ENCODE data around the gene OR2T8. TPM values are rescaled to one million over a fixed set of nuclear protein-coding genes. Genes with fewer than 3 reads are reported as not detected.

Gene OR2T8
- total RNA-seq (2014; rRNA removed; shearing (Covaris generic); ENCODE audit: low replicate concordance): not detected in 2 replicates

- no peak within 1 kb of the TSS for H3K4me3 ChIP-seq (ENCODE audit: low read length)
- no peak within 1 kb of the TSS for H3K4me2 ChIP-seq (ENCODE audit: low read depth, low read length, poor library complexity, severe bottlenecking)
- DNase-seq: no peak
- no peak within 1 kb of the TSS for H3K9ac ChIP-seq (ENCODE audit: low read length)
- no peak within 1 kb of the TSS for H2AFZ ChIP-seq (ENCODE audit: low read length)
- no peaks in the 10 kb centered on the region for H3K27me3 ChIP-seq (ENCODE audit: low read length)
- no peaks in the 10 kb centered on the region for H3K4me1 ChIP-seq (ENCODE audit: low read length)
- no peaks in the 10 kb centered on the region for H3K36me3 ChIP-seq (ENCODE audit: insufficient read depth, low read length)
- H3K9me3 ChIP-seq (ENCODE audit: low read length): no peaks in the 10 kb centered on the region
- H3K27ac ChIP-seq (ENCODE audit: low read length): no peak within 1 kb of the TSS
- no peaks in the 10 kb centered on the region for H3K9me2 ChIP-seq (replicated peaks; ENCODE audit: insufficient read depth, low read length)
- no peaks in the 10 kb centered on the region for H3K79me2 ChIP-seq (ENCODE audit: low read length)
- no peaks in the 10 kb centered on the region for H4K20me1 ChIP-seq (ENCODE audit: insufficient read depth, low read depth, low read length)
Observed at GRCh38 chr1:247919952-247920351, at the start of gene OR2T8. OR2T8 (plus strand) TSS chr1:247920252; CDS start chr1:247921018, 766 bp downstream.

GRCh38 chr1:247883346-247883745 is 36.7 kb upstream of the OR2T8 start:
- no peaks in the 10 kb centered on the region for H3K9me3 ChIP-seq (ENCODE audit: low read length)
- H3K27me3 ChIP-seq (ENCODE audit: low read length): no peaks in the 10 kb centered on the region
- H3K27ac ChIP-seq (ENCODE audit: low read length): no peak overlapping the region
- H3K36me3 ChIP-seq (ENCODE audit: insufficient read depth, low read length): no peaks in the 10 kb centered on the region
- H3K4me2 ChIP-seq (ENCODE audit: low read depth, low read length, poor library complexity, severe bottlenecking): no peak overlapping the region
- H3K9me2 ChIP-seq (replicated peaks; ENCODE audit: insufficient read depth, low read length): no peaks in the 10 kb centered on the region
- H3K9ac ChIP-seq (ENCODE audit: low read length): no peak overlapping the region
- H3K4me1 ChIP-seq (ENCODE audit: low read length): no peaks in the 10 kb centered on the region
- H3K79me2 ChIP-seq (ENCODE audit: low read length): no peaks in the 10 kb centered on the region
- H4K20me1 ChIP-seq (ENCODE audit: insufficient read depth, low read depth, low read length): no peaks in the 10 kb centered on the region
- no peak overlapping the region for H3K4me3 ChIP-seq (ENCODE audit: low read length)
- no peak overlapping the region for H2AFZ ChIP-seq (ENCODE audit: low read length)
- DNase-seq: no peak

- no peak for DNase-seq
- no peaks in the 10 kb centered on the region for H3K9me3 ChIP-seq (ENCODE audit: low read length)
- H3K4me1 ChIP-seq (ENCODE audit: low read length): no peaks in the 10 kb centered on the region
- H3K36me3 ChIP-seq (ENCODE audit: insufficient read depth, low read length): no peaks in the 10 kb centered on the region
- no peak overlapping the region for H3K9ac ChIP-seq (ENCODE audit: low read length)
- no peak overlapping the region for H3K27ac ChIP-seq (ENCODE audit: low read length)
- no peak overlapping the region for H2AFZ ChIP-seq (ENCODE audit: low read length)
- no peak overlapping the region for H3K4me2 ChIP-seq (ENCODE audit: low read depth, low read length, poor library complexity, severe bottlenecking)
- H3K4me3 ChIP-seq (ENCODE audit: low read length): no peak overlapping the region
- no peaks in the 10 kb centered on the region for H3K9me2 ChIP-seq (replicated peaks; ENCODE audit: insufficient read depth, low read length)
- H4K20me1 ChIP-seq (ENCODE audit: insufficient read depth, low read depth, low read length): no peaks in the 10 kb centered on the region
- no peaks in the 10 kb centered on the region for H3K79me2 ChIP-seq (ENCODE audit: low read length)
- no peaks in the 10 kb centered on the region for H3K27me3 ChIP-seq (ENCODE audit: low read length)
Observed at GRCh38 chr1:247884797-247885413, 35.1 kb upstream of the OR2T8 start.

DNA sequence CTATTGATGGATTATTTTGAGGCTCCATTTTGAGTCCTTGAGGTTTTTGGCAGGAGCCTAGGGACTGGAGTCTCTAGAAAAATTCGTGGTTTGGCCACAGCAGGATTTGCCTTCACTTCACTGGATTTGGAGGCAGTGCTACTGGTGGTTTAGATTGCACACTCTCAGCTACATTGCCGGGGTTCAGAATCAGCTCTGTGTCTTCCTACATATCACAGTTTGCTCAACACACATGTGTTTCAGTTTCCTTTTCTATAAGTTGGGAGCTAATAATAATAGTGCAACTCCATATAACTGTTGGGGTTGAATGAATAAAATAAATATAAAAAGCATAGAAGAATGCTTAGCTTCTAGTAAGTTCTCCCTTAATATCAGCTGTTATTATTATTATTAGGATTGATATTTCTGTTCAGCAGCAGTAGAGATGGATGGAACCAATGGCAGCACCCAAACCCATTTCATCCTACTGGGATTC is 24.9 kb upstream of the OR2T8 start, which contains the start of gene OR2W3:
OR2W3 (plus strand) TSS at position 425 of the 475 bp plus-strand sequence; CDS start at position 425, 0 bp downstream.
- Histone ChIP-seq H3K79me2 (ENCODE audit: low read length) (no peaks in the 10 kb centered on the region), H2AFZ (ENCODE audit: low read length) (no peak within 1 kb of the TSS), H3K27me3 (ENCODE audit: low read length) (no peaks in the 10 kb centered on the region), H3K27ac (ENCODE audit: low read length) (no peak within 1 kb of the TSS), H3K36me3 (ENCODE audit: insufficient read depth, low read length) (no peaks in the 10 kb centered on the region), H3K4me1 (ENCODE audit: low read length) (no peaks in the 10 kb centered on the region), H3K9me3 (ENCODE audit: low read length) (no peaks in the 10 kb centered on the region), H4K20me1 (ENCODE audit: insufficient read depth, low read depth, low read length) (no peaks in the 10 kb centered on the region), H3K4me3 (ENCODE audit: low read length) (no peak within 1 kb of the TSS), H3K9ac (ENCODE audit: low read length) (no peak within 1 kb of the TSS), H3K4me2 (ENCODE audit: low read depth, low read length, poor library complexity, severe bottlenecking) (no peak within 1 kb of the TSS), H3K9me2 (replicated peaks; ENCODE audit: insufficient read depth, low read length) (no peaks in the 10 kb centered on the region)
- no peak for DNase-seq

DNA sequence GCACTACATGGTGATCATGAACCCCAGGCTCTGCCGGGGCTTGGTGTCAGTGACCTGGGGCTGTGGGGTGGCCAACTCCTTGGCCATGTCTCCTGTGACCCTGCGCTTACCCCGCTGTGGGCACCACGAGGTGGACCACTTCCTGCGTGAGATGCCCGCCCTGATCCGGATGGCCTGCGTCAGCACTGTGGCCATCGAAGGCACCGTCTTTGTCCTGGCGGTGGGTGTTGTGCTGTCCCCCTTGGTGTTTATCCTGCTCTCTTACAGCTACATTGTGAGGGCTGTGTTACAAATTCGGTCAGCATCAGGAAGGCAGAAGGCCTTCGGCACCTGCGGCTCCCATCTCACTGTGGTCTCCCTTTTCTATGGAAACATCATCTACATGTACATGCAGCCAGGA is 24.1 kb upstream of the OR2T8 start:
- Histone ChIP-seq H3K27ac (ENCODE audit: low read length) (no peak overlapping the region), H3K9ac (ENCODE audit: low read length) (no peak overlapping the region), H3K36me3 (ENCODE audit: insufficient read depth, low read length) (no peaks in the 10 kb centered on the region), H4K20me1 (ENCODE audit: insufficient read depth, low read depth, low read length) (no peaks in the 10 kb centered on the region), H2AFZ (ENCODE audit: low read length) (no peak overlapping the region), H3K4me2 (ENCODE audit: low read depth, low read length, poor library complexity, severe bottlenecking) (no peak overlapping the region), H3K4me3 (ENCODE audit: low read length) (no peak overlapping the region), H3K79me2 (ENCODE audit: low read length) (no peaks in the 10 kb centered on the region), H3K27me3 (ENCODE audit: low read length) (no peaks in the 10 kb centered on the region), H3K4me1 (ENCODE audit: low read length) (no peaks in the 10 kb centered on the region), H3K9me3 (ENCODE audit: low read length) (no peaks in the 10 kb centered on the region), H3K9me2 (replicated peaks; ENCODE audit: insufficient read depth, low read length) (no peaks in the 10 kb centered on the region)
- DNase-seq: no peak

GRCh38 chr1:247904122-247904521 is 15.9 kb upstream of the OR2T8 start:
- no peaks in the 10 kb centered on the region for H3K79me2 ChIP-seq (ENCODE audit: low read length)
- H4K20me1 ChIP-seq (ENCODE audit: insufficient read depth, low read depth, low read length): no peaks in the 10 kb centered on the region
- H2AFZ ChIP-seq (ENCODE audit: low read length): no peak overlapping the region
- no peaks in the 10 kb centered on the region for H3K9me2 ChIP-seq (replicated peaks; ENCODE audit: insufficient read depth, low read length)
- H3K4me1 ChIP-seq (ENCODE audit: low read length): no peaks in the 10 kb centered on the region
- no peak for DNase-seq
- H3K9ac ChIP-seq (ENCODE audit: low read length): no peak overlapping the region
- H3K27me3 ChIP-seq (ENCODE audit: low read length): no peaks in the 10 kb centered on the region
- H3K36me3 ChIP-seq (ENCODE audit: insufficient read depth, low read length): no peaks in the 10 kb centered on the region
- no peak overlapping the region for H3K4me2 ChIP-seq (ENCODE audit: low read depth, low read length, poor library complexity, severe bottlenecking)
- H3K4me3 ChIP-seq (ENCODE audit: low read length): no peak overlapping the region
- H3K9me3 ChIP-seq (ENCODE audit: low read length): 0 out of 2 replicates have a peak, but pooled peaks cover 3% of the 10 kb centered on the region
- no peak overlapping the region for H3K27ac ChIP-seq (ENCODE audit: low read length)

- Histone ChIP-seq H3K4me2 (ENCODE audit: low read depth, low read length, poor library complexity, severe bottlenecking) (no peak overlapping the region), H3K9me3 (ENCODE audit: low read length) (0 out of 2 replicates have a peak, but pooled peaks cover 3% of the 10 kb centered on the region), H3K4me1 (ENCODE audit: low read length) (no peaks in the 10 kb centered on the region), H3K79me2 (ENCODE audit: low read length) (no peaks in the 10 kb centered on the region), H3K36me3 (ENCODE audit: insufficient read depth, low read length) (no peaks in the 10 kb centered on the region), H3K27ac (ENCODE audit: low read length) (no peak overlapping the region), H3K9me2 (replicated peaks; ENCODE audit: insufficient read depth, low read length) (no peaks in the 10 kb centered on the region), H3K27me3 (ENCODE audit: low read length) (no peaks in the 10 kb centered on the region), H2AFZ (ENCODE audit: low read length) (no peak overlapping the region), H3K9ac (ENCODE audit: low read length) (no peak overlapping the region), H4K20me1 (ENCODE audit: insufficient read depth, low read depth, low read length) (no peaks in the 10 kb centered on the region), H3K4me3 (ENCODE audit: low read length) (no peak overlapping the region)
- no peak for DNase-seq
Observed at GRCh38 chr1:247905181-247905580, 14.9 kb upstream of the OR2T8 start.

DNA sequence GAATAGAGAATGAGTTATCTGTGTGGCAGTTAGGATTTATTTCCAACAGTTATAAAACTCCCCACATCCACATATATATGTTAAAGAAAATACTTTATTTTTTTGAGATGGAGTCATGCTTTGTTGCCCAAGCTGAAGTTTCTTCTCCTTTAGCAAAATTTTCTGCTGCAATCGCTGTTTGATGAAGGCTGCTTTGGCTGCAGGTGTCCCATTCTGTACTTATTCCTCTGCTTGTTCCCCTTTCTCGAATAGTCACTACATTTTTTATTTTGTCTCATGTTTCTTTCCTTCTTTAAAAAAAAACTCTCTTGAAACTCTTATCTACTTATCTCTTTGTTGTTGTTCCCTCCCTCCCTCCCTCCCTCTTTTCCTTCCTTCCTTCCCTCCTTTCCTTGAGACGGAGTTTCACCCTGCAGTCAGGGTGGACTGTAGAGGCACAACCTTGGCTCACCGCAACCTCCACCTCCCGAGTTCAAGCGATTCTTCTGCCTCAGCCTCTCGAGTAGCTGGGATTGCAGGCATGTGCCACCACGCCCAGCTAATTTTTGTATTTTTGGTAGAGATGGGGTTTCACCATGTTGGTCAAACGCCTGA is 14.0 kb upstream of the OR2T8 start:
- Histone ChIP-seq H3K4me1 (ENCODE audit: low read length) (no peaks in the 10 kb centered on the region), H4K20me1 (ENCODE audit: insufficient read depth, low read depth, low read length) (no peaks in the 10 kb centered on the region), H3K4me3 (ENCODE audit: low read length) (no peak overlapping the region), H3K27me3 (ENCODE audit: low read length) (no peaks in the 10 kb centered on the region), H3K9ac (ENCODE audit: low read length) (no peak overlapping the region), H3K79me2 (ENCODE audit: low read length) (no peaks in the 10 kb centered on the region), H3K9me3 (ENCODE audit: low read length) (0 out of 2 replicates have a peak, but pooled peaks cover 3% of the 10 kb centered on the region), H3K4me2 (ENCODE audit: low read depth, low read length, poor library complexity, severe bottlenecking) (no peak overlapping the region), H3K27ac (ENCODE audit: low read length) (no peak overlapping the region), H3K36me3 (ENCODE audit: insufficient read depth, low read length) (no peaks in the 10 kb centered on the region), H3K9me2 (replicated peaks; ENCODE audit: insufficient read depth, low read length) (no peaks in the 10 kb centered on the region), H2AFZ (ENCODE audit: low read length) (no peak overlapping the region)
- DNase-seq: no peak
